ENCODE measurements around the gene CIC. TPM values are rescaled to one million over a fixed set of nuclear protein-coding genes. Genes with fewer than 3 reads are reported as not detected.

The CIC gene
- total and polyA plus RNA-seq, 9 of the 15 experiments (the other 6 are each of a cell fraction or from before 2014, with no cell fraction given) = 0.07 to 44.7 (median 8.6) TPM

DNA sequence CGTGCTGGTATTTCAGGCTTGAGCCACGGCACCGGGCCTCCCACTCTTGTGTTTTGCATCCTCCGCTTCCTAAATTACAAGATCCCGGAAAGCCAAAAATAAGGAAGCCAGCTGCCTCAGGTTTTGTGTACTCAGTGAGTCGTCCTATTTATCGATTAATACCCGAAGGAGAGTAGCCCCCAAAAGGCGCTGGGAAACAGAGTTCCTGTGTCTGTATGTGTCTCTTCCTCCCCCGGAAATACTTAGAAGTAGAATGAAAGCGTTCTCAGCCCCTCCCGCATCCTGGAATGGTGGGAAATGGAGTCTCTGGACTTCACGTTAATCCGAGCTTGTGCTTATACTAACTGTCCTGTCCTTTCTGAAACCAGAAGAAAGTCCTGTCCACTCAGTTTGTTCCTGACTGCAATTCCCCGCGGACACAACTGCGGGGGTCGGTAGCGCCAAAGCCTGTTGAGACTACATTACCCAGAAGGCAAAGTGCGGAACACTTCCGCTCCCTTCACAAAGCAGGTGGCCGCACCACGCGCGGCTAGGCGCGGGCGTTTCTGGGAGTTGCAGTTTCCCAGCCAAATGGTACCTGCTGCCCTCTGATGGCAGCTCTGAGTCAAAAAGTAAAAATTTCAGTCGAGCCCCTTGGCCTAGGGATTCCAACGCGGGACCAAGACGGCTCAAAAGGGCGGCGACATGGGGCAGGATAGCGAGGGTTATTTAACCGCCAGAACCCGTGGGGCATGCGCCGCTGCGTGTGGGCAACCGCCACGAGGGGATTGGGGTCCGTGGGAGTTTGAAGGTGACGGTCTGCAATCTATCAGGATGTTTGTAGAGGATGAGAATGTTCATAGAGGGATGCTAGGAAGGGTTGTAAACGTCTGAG lies 24.5 kb upstream of the CIC start (continued):
- TF ChIP-seq ZBTB5 (IDR thresholded peaks at IDR 0.05) = no peak
- TF ChIP-seq GTF2F1 (IDR thresholded peaks at IDR 0.05; ENCODE audit: low read depth, low read length) = no peak
- peak; percentile 66; the same call in 1 of the 2 replicates for TF ChIP-seq ZNF23 (CRISPR knock-in tag; IDR thresholded peaks at IDR 0.05)
- TF ChIP-seq CTCFL (IDR thresholded peaks at IDR 0.05; ENCODE audit: borderline replicate concordance, insufficient read depth, low read depth, low read length, poor library complexity, severe bottlenecking) = peak; percentile 93
- no peak for TF ChIP-seq TEAD4 (IDR thresholded peaks at IDR 0.05; ENCODE audit: low read length)
- TF ChIP-seq TEAD4 (CRISPR knock-in tag; IDR thresholded peaks at IDR 0.05; ENCODE audit: borderline replicate concordance) = no peak
- TF ChIP-seq ZFP30 (CRISPR knock-in tag; IDR thresholded peaks at IDR 0.05; ENCODE audit: borderline replicate concordance) = no peak
- TF ChIP-seq KDM5B (IDR thresholded peaks at IDR 0.05; ENCODE audit: insufficient replicate concordance, low read depth, low read length) = no peak
- peak; percentile 56; the same call in 1 of the 2 replicates for TF ChIP-seq CTBP1 (IDR thresholded peaks at IDR 0.05; ENCODE audit: borderline replicate concordance)
- peak; percentile 60 for TF ChIP-seq DIDO1 (tag; IDR thresholded peaks at IDR 0.05; ENCODE audit: low read depth)
- no peak for TF ChIP-seq ZNF780A (CRISPR knock-in tag; IDR thresholded peaks at IDR 0.05)
- no peak for TF ChIP-seq DPF2 (IDR thresholded peaks at IDR 0.05)
- TF ChIP-seq UBTF (IDR thresholded peaks at IDR 0.05; ENCODE audit: borderline replicate concordance in 1 of 2, low read depth in 2 of 2, low read length in 2 of 2) = no peak
- TF ChIP-seq ZNF311 (CRISPR knock-in tag; IDR thresholded peaks at IDR 0.05) = peak; percentile 70; the same call in 1 of the 2 replicates
- TF ChIP-seq KAT8 (IDR thresholded peaks at IDR 0.05; ENCODE audit: low read depth) = no peak
- peak; percentile 87 for TF ChIP-seq ASH1L (IDR thresholded peaks at IDR 0.05; ENCODE audit: borderline replicate concordance, low read depth, partially characterized antibody)
- no peak for TF ChIP-seq CBX8 (IDR thresholded peaks at IDR 0.05; ENCODE audit: borderline replicate concordance, extremely low read depth, low read depth, low read length, poor library complexity, severe bottlenecking)
- TF ChIP-seq ZNF695 (CRISPR knock-in tag; IDR thresholded peaks at IDR 0.05) = 0 out of 2 replicates have a peak, but pooled peaks have one; percentile 46
- TF ChIP-seq, protein P1, sequence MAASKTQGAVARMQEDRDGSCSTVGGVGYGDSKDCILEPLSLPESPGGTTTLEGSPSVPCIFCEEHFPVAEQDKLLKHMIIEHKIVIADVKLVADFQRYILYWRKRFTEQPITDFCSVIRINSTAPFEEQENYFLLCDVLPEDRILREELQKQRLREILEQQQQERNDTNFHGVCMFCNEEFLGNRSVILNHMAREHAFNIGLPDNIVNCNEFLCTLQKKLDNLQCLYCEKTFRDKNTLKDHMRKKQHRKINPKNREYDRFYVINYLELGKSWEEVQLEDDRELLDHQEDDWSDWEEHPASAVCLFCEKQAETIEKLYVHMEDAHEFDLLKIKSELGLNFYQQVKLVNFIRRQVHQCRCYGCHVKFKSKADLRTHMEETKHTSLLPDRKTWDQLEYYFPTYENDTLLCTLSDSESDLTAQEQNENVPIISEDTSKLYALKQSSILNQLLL (CRISPR knock-in tag; IDR thresholded peaks at IDR 0.05; ENCODE audit: borderline replicate concordance) = no peak
